GM12878 (cell line): ENCODE data around the gene FLRT1.

ENCODE experiments used
- ATF2 ChIP-seq: IDR thresholded peaks from 2 replicates; pipeline ENCODE4 v1.6.1; 2012; ENCODE audit warnings: low read length, inconsistent platforms
- CTCF ChIP-seq, 3 experiments: IDR thresholded peaks in 2 of 3; conservative IDR thresholded peaks in 1 of 3; 2 replicates each; pipeline ENCODE4 v1.5.1; 2011; ENCODE audit warnings: low read depth in 3 of 3, low read length in 3 of 3, mild to moderate bottlenecking in 3 of 3, control low read depth in 2 of 3, moderate library complexity in 2 of 3, inconsistent platforms in 1 of 3, mixed read lengths in 1 of 3; ENCODE audit not compliant: control insufficient read depth in 2 of 3, insufficient read depth in 1 of 3; ENCODE audit errors: extremely low read depth in 1 of 3
- GABPA ChIP-seq: IDR thresholded peaks from 2 replicates; pipeline ENCODE4 v1.6.1; 2014; ENCODE audit warnings: antibody characterized with exemption, low read depth, mild to moderate bottlenecking, inconsistent platforms
- MTA2 ChIP-seq: fragments of 450-650 bp; IDR thresholded peaks from 2 replicates; pipeline ENCODE4 v1.6.1; 2016; ENCODE audit warnings: low read depth, mild to moderate bottlenecking, moderate library complexity
- PAX5 ChIP-seq: IDR thresholded peaks from 2 replicates; pipeline ENCODE4 v1.6.1; 2011; ENCODE audit warnings: low read depth, low read length, borderline replicate concordance
- PAX8 ChIP-seq: fragments of 450-650 bp; IDR thresholded peaks from 2 replicates; pipeline ENCODE4 v1.6.1; 2017; ENCODE audit warnings: mild to moderate bottlenecking, moderate library complexity
- PBX3 ChIP-seq: IDR thresholded peaks from 2 replicates; pipeline ENCODE4 v1.6.1; 2011; ENCODE audit warnings: mild to moderate bottlenecking, low read depth, low read length, moderate library complexity; ENCODE audit not compliant: insufficient replicate concordance
- SMC3 ChIP-seq: IDR thresholded peaks from 2 replicates; pipeline ENCODE4 v1.6.1; 2011; ENCODE audit warnings: low read length, improper control_type of control experiment, borderline replicate concordance

GRCh38 chr11:64007160-64007628 lies 28.5 kb upstream of the FLRT1 start:
- TF ChIP-seq SMC3, result no peak
- TF ChIP-seq PBX3, result no peak
- TF ChIP-seq CTCF (IDR thresholded peaks at IDR 0.05 in 2 of 3, conservative IDR thresholded peaks at IDR 0.05 in 1 of 3; ENCODE audit: control insufficient read depth in 2 of 3, extremely low read depth in 1 of 3, insufficient read depth in 1 of 3, low read depth in 3 of 3, low read length in 3 of 3), result no peak
- no peak for TF ChIP-seq GABPA
- no peak for TF ChIP-seq PAX5
- no peak for TF ChIP-seq ATF2
- no peak for TF ChIP-seq MTA2
- no peak for TF ChIP-seq PAX8
